GM06990 (cell line): ENCODE results near the gene SCN5A.

ENCODE experiments used
- DNase-seq: peaks from one replicate; pipeline ENCODE4 v3.0.0-alpha.2; 2011; ENCODE audit not compliant: insufficient read length; ENCODE audit errors: extremely low read depth
- H3K27me3 ChIP-seq: replicated peaks from 2 replicates; pipeline ENCODE4 v1.6.0; 2011; ENCODE audit warnings: low read length; ENCODE audit not compliant: control insufficient read depth, insufficient read depth
- H3K36me3 ChIP-seq: 2 replicates; pipeline ENCODE4 v1.5.1; 2011; ENCODE audit warnings: low read length; ENCODE audit not compliant: control insufficient read depth, insufficient read depth
- H3K4me3 ChIP-seq: replicated peaks from 2 replicates; pipeline ENCODE4 v1.5.1; 2011; ENCODE audit warnings: low read depth, mild to moderate bottlenecking, control low read depth, low read length
- CTCF ChIP-seq: IDR thresholded peaks from 2 replicates; pipeline ENCODE4 v1.5.1; 2011; ENCODE audit warnings: low read length, control low read depth, mild to moderate bottlenecking, inconsistent platforms; ENCODE audit not compliant: insufficient read depth, poor library complexity, severe bottlenecking

The SCN5A gene

GRCh38 chr3:38579141-38579540 is 70.3 kb downstream of the SCN5A start:
- no peaks in the 10 kb centered on the region; the same call in 1 of the 2 replicates for H3K27me3 ChIP-seq
- no peak overlapping the region for H3K4me3 ChIP-seq
- no peak for TF ChIP-seq CTCF
- no peak for DNase-seq
- H3K36me3 ChIP-seq, result no peaks in the 10 kb centered on the region

- TF ChIP-seq CTCF, result no peak
- no peak overlapping the region for H3K4me3 ChIP-seq
- no peaks in the 10 kb centered on the region for H3K27me3 ChIP-seq
- no peak for DNase-seq
- no peaks in the 10 kb centered on the region for H3K36me3 ChIP-seq
Measured at GRCh38 chr3:38578551-38578950, 70.9 kb downstream of the SCN5A start.

GRCh38 chr3:38578081-38578475 is 71.4 kb downstream of the SCN5A start:
- Histone ChIP-seq H3K36me3 (no peaks in the 10 kb centered on the region), H3K4me3 (no peak overlapping the region), H3K27me3 (no peaks in the 10 kb centered on the region)
- no peak for TF ChIP-seq CTCF
- no peak for DNase-seq

- DNase-seq, result no peak
- H3K27me3 ChIP-seq, result no peaks in the 10 kb centered on the region
- H3K4me3 ChIP-seq, result no peak overlapping the region
- no peak for TF ChIP-seq CTCF
- H3K36me3 ChIP-seq, result no peaks in the 10 kb centered on the region
Measured at GRCh38 chr3:38577371-38578080, 72.0 kb downstream of the SCN5A start.

- Histone ChIP-seq H3K27me3 (no peaks in the 10 kb centered on the region), H3K4me3 (no peak overlapping the region), H3K36me3 (no peaks in the 10 kb centered on the region)
- TF ChIP-seq CTCF, result no peak
- DNase-seq, result no peak
Measured at GRCh38 chr3:38576526-38577370, 72.7 kb downstream of the SCN5A start.
